ENCODE measurements around the gene PHF21B. TPM values are rescaled to one million over a fixed set of nuclear protein-coding genes. Genes with fewer than 3 reads are reported as not detected.

PHF21B gene
- total and polyA plus RNA-seq, 2 of the 8 experiments (the other 6 are each of a cell fraction or from before 2014, with no cell fraction given): 19.3 to 68.1 TPM

- TF ChIP-seq SAP30 (IDR thresholded peaks at IDR 0.05; ENCODE audit: insufficient read depth, insufficient replicate concordance, low read length) (no peak), CREB1 (IDR thresholded peaks at IDR 0.05) (no peak), E2F6 (IDR thresholded peaks at IDR 0.05) (no peak), MAX (IDR thresholded peaks at IDR 0.05) (no peak)
Measured at GRCh38 chr22:45001653-45002052, 8.2 kb downstream of the PHF21B start (continued).

Data from H1 (cell line).